ENCODE measurements around the gene SPOCK2.
A peak's percentile ranks its signal among the peaks of the same experiment; 100 is the strongest.

DNA sequence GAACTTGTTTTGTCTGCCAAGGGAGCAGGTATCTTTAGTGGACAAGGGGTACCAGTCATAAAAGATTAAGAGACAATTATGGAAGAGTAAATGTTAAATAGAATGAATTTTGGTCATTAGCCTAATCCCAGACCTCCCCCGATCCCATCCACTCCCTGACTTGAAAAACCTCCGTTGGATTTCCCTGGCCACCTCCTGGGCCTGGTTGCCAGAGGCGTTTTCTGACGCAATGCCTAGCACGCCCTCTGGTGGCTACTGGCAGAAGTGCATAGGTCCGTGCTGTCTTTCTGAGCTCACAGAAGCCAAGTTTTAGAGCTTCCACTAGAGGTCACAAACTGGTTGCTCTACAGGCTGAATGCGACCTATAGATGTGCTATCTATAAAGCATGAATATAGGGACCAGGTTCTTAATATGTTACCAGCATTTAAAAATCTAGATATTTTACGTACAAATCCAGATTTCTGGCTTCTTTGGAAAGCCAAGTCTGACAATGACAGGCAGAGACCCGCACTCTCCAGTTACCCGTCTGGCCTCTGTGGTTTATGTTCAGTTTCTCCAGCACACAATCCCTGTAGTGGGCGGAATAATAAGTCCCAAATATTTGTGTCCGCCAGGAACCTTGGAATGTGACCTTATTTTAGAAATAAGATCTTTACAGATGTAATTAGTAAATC lies 39.8 kb downstream of the SPOCK2 start:
- TF ChIP-seq, protein P1, sequence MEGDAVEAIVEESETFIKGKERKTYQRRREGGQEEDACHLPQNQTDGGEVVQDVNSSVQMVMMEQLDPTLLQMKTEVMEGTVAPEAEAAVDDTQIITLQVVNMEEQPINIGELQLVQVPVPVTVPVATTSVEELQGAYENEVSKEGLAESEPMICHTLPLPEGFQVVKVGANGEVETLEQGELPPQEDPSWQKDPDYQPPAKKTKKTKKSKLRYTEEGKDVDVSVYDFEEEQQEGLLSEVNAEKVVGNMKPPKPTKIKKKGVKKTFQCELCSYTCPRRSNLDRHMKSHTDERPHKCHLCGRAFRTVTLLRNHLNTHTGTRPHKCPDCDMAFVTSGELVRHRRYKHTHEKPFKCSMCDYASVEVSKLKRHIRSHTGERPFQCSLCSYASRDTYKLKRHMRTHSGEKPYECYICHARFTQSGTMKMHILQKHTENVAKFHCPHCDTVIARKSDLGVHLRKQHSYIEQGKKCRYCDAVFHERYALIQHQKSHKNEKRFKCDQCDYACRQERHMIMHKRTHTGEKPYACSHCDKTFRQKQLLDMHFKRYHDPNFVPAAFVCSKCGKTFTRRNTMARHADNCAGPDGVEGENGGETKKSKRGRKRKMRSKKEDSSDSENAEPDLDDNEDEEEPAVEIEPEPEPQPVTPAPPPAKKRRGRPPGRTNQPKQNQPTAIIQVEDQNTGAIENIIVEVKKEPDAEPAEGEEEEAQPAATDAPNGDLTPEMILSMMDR (IDR thresholded peaks at IDR 0.05), result peak; percentile 99 to 100 (median 100)
- TF ChIP-seq POLR2A (IDR thresholded peaks at IDR 0.05), result no peak

Measured in prostate gland (tissue), 2 donors.